Measurements from ENCODE around the gene REST.

Gene REST

DNA sequence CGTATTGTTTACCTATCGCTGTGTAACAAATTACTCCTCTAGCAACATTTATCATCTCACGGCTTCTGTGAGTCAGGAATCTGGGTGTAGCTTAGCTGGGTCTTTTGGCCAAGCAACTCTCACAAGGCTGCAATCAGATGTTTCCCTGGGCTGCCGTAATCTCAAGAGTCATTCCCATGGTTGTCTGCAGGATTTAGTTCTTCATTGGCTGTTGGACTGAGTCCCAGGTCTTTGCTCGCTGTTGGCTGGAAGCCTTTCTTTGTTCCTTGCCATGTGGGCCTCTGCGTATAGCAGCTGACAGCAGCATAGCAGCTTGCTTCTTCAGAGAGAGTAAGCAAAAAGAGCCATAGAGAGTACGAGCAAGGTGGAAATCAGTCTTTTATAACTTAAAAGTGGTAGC, 87.8 kb downstream of the REST start:
- TF ChIP-seq POLR2A (IDR thresholded peaks at IDR 0.05; ENCODE audit: extremely low read depth, insufficient read length) (no peak), MAX (IDR thresholded peaks at IDR 0.05; ENCODE audit: low read depth, low read length) (no peak), MYC (IDR thresholded peaks at IDR 0.05; ENCODE audit: low read depth, low read length) (no peak)
- TF ChIP-seq, protein P1, sequence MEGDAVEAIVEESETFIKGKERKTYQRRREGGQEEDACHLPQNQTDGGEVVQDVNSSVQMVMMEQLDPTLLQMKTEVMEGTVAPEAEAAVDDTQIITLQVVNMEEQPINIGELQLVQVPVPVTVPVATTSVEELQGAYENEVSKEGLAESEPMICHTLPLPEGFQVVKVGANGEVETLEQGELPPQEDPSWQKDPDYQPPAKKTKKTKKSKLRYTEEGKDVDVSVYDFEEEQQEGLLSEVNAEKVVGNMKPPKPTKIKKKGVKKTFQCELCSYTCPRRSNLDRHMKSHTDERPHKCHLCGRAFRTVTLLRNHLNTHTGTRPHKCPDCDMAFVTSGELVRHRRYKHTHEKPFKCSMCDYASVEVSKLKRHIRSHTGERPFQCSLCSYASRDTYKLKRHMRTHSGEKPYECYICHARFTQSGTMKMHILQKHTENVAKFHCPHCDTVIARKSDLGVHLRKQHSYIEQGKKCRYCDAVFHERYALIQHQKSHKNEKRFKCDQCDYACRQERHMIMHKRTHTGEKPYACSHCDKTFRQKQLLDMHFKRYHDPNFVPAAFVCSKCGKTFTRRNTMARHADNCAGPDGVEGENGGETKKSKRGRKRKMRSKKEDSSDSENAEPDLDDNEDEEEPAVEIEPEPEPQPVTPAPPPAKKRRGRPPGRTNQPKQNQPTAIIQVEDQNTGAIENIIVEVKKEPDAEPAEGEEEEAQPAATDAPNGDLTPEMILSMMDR (IDR thresholded peaks at IDR 0.05; ENCODE audit: low read depth, low read length): no peak
- H3K4me3 ChIP-seq (ENCODE audit: low read depth, low read length): no peak overlapping the region
- DNase-seq (ENCODE audit: low read depth): no peak

DNA sequence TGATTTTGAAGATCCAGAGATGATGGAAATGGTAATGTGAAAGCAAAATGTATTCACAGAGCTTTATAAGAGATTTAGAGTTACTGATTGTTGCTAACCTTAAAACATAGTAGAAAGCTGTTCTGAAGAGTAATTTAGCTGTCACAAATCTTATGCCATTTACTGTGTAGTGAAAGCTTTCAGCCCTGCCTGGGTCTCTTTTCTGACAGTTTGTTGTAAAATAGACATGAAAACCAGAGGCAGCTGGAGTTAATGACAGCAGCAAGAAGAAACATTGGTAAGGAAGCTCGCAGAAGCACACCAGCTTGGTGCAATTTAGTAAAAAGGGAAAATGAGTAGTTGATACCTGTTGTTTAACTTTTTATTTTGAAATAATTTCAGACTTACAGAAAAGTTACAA, 92.1 kb downstream of the REST start:
- no peak for DNase-seq (ENCODE audit: low read depth)
- no peak overlapping the region for H3K4me3 ChIP-seq (ENCODE audit: low read depth, low read length)
- TF ChIP-seq POLR2A (IDR thresholded peaks at IDR 0.05; ENCODE audit: extremely low read depth, insufficient read length): no peak
- TF ChIP-seq, protein P1 (IDR thresholded peaks at IDR 0.05; ENCODE audit: low read depth, low read length): no peak
- TF ChIP-seq MYC (IDR thresholded peaks at IDR 0.05; ENCODE audit: low read depth, low read length): no peak
- no peak for TF ChIP-seq MAX (IDR thresholded peaks at IDR 0.05; ENCODE audit: low read depth, low read length)

DNA sequence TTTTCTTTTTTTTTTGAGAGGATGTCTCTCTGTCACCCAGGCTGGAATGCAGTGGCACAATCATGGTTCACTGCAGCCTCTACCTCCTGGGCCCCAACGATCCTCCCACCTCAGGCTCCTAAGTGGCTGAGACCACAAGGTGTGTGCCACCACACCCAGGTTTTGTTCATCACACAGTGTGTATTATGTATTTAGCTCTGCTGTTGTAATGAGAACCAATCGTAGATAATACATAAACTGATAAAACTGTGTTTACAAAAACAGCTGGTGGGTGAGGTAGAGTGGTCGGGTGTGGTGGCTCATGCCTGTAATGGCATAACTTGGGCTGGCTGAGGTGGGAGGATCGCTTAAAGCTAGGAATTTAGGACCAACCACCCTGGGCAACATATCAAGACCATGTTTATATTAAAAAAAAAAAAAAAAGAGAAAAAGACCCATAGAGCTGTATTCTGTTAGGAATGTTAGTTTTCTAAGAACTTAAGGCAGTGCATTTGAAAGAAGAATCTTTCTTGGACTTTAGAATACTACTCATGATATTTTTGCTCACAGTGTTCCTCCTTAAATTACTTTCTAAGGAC, 105.9 kb downstream of the REST start:
- no peak for DNase-seq (ENCODE audit: low read depth)
- TF ChIP-seq MYC (IDR thresholded peaks at IDR 0.05; ENCODE audit: low read depth, low read length): no peak
- no peak for TF ChIP-seq POLR2A (IDR thresholded peaks at IDR 0.05; ENCODE audit: extremely low read depth, insufficient read length)
- TF ChIP-seq, protein P1 (IDR thresholded peaks at IDR 0.05; ENCODE audit: low read depth, low read length): no peak
- TF ChIP-seq MAX (IDR thresholded peaks at IDR 0.05; ENCODE audit: low read depth, low read length): no peak
- H3K4me3 ChIP-seq (ENCODE audit: low read depth, low read length): no peak overlapping the region

Measured in NB4 (cell line).